Suprapubic skin (tissue), 4 donors: Measurements from ENCODE around the gene SCFD2.

Experiments
- EP300 ChIP-seq: sonication (generic); formaldehyde crosslinking; IDR thresholded peaks from one replicate; pipeline ENCODE4 v1.6.1; 2017; ENCODE audit warnings: antibody characterized with exemption
- POLR2AphosphoS5 ChIP-seq, 3 donors: sonication (generic); formaldehyde crosslinking; IDR thresholded peaks; one replicate each; pipeline ENCODE4 v1.6.1; 2017; ENCODE audit warnings: antibody characterized with exemption in 3 of 3

DNA sequence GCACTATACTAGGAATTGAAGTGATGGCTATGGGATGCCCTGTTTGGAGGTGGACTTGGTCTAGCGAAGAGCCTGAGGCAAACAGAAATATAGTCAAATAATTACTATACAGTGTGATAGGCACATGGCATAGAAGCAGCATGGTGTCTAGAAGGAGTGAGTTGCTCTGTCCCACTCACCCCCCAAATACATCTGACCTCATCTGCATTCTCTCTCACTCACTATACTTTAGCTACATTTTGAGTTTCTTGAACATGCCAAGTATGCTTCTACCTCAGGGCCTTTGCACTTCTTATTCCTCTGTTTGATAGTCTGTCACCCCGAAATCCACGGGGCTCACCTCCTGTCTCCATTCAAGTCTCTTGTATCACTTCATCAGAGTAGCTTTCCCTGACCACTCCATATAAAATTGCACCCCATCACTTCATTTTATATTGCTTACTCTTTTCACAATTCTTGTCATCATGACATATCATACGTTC lies 9.0 kb upstream of the SCFD2 start:
- no peak for TF ChIP-seq POLR2AphosphoS5 (IDR thresholded peaks at IDR 0.05)
- TF ChIP-seq EP300, result no peak
